HG02981 (cell line): ENCODE results near the gene PBX3.
"Not testable (repeated sequence)": the region's sequence is repeated elsewhere in the genome, so short reads cannot be mapped to it uniquely, and the experiment has no call there.

Source experiments
- ATAC-seq: cut with Tn5 transposase; IDR thresholded peaks from one replicate; pipeline ENCODE4 v1.9.1; 2021; ENCODE audit warnings: mild to moderate bottlenecking, moderate library complexity; ENCODE audit not compliant: unreplicated experiment

PBX3 gene

GRCh38 chr9:125774106-125774505, 26.9 kb downstream of the PBX3 start:
- no peak for ATAC-seq

DNA sequence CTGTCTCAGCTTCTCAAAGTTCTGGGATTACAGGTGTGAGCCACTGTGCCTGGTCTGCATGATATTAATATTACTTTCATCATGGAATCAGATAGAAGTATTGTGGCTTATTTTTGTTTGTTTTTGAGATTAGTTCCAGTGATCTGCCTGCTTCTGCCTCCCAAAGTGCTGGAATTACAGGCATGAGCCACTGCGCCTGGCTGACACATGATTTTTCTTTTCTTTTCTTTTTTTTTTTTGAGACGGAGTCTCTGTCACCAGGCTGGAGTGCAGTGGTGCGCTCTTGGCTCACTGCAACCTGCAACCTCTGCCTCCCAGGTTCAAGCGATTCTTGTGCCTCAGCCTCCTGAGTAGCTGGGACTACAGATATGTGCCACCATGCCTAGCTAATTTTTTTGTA, 29.6 kb downstream of the PBX3 start:
- not testable (repeated sequence) for ATAC-seq

GRCh38 chr9:125778538-125779219, 31.5 kb downstream of the PBX3 start:
- not testable (repeated sequence) for ATAC-seq

DNA sequence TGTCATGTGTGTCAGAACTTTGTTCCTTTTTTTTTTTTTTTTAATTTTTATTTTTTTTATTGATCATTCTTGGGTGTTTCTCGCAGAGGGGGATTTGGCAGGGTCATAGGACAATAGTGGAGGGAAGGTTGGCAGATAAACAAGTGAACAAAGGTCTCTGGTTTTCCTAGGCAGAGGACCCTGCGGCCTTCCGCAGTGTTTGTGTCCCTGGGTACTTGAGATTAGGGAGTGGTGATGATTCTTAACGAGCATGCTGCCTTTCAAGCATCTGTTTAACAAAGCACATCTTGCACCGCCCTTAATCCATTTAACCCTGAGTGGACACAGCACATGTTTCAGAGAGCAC, 32.0 kb downstream of the PBX3 start:
- ATAC-seq = not testable (repeated sequence)

DNA sequence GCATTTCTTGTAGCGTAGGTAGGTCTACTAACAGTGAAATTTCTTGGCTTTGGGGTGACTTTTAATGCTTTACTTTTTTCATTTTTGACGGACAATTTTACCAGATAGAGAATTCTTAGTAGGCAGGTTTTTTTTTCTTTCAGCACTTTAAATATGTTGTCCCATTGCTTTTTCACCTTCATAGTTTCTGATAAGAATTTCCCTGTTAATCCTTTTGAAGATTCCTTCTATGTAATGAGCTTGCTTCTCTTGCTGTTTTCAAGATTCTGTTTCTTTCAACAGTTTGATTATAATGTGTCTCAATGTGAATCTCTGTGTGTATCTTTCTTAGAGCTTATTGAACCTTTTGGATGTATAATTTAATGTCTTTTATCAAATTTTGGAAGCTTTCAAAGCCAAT, 35.5 kb downstream of the PBX3 start:
- no peak for ATAC-seq

GRCh38 chr9:125784286-125785049, 37.3 kb downstream of the PBX3 start:
- no peak for ATAC-seq

GRCh38 chr9:125785248-125785751, 38.1 kb downstream of the PBX3 start:
- ATAC-seq = no peak

DNA sequence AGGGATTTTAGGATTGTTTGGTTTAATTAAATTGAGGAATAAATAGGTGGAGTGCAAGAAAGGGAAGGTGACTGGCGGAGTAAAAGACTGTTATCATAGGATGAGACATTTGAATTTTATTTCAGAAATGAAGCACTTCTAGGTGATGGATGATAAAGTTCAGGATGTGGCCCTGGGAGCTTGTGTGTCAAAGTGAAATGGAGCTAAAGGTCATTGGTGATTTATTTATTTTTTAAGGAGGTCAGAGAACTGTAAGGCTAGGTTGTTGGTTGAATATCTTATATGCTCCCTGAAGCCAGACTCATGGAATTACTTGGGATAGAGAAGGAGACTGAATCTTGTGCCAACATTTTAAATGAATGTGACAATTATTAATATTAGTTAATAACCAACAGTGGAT, 40.5 kb downstream of the PBX3 start:
- ATAC-seq = no peak

DNA sequence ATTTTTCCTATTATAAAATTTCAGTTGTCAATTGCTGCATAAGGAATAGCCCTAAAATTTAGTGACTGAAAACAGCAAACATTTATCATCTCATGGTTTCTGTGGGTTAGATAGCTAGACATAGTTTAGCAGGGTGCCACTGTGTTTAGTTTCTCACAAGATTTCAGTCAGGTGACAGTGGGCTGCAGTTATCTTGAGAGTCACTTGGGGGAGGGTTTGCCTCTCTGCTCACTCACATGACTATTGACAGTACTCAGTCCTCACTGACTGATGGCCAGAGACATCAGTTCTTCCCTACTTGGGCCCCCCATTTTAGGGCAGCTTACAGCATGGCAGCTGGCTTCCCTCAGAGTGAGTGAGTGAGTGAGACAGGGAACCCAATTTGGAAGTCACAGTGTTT, 42.0 kb downstream of the PBX3 start:
- ATAC-seq = no peak

DNA sequence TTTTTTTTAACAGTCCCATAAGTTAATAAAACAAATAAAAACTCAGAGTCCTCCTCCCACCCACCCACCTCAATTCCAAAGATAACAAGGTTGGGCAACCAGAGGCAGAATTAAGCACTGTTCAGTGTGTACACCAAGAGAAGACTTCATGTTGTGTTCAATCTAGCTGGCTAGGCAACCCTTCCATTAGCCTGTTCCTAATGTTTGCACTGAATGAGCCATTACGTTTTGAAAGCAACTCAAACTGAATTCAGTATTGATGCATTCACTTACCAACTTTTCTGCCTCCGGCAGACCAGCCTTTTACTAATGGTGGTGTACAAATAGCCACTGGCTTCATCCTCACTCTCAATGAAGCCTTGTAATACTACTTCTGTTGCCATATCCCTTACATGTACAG, 47.5 kb downstream of the PBX3 start:
- ATAC-seq = no peak

- no peak for ATAC-seq
Observed at GRCh38 chr9:125795970-125796596, 48.9 kb downstream of the PBX3 start.

GRCh38 chr9:125797930-125798329, 50.8 kb downstream of the PBX3 start:
- no peak for ATAC-seq

DNA sequence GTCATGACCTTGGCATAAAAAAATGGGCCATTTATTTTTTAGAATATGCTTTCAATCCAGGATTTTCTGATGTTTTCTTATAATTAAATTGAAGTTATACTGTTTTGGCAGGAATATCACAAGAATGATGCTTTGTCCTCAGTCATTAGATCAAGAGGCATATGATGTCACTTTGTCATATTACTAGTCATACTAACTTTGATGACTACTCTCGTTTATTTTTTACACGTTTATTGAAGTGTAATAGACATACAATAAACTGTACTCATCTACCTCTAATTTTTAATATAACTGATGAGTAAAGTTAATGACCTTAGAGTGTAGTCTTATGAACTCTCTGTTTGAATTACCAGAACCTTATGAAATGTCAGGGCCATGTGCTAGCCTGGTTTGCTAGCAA, 56.4 kb downstream of the PBX3 start:
- no peak for ATAC-seq

DNA sequence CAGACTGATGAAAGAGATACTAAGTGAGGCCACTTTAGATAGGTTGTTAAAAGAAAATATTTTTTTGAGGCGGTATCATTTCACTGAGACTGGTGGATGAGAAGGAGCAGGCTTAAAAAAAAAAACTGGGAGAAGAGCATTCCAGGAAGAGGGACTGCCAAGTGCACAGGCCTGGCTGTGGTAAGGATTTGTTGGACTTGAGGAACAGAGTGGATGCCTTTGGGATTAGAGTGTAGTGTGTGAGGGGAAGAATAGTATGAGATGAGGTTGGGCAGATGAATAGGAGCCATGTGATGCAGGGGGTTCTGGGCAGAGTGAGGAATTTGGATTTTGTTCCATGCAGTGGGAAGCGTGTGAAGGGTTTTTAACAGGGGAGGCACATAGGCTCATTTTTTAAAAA, 57.9 kb downstream of the PBX3 start:
- no peak for ATAC-seq

- ATAC-seq = no peak
Observed at GRCh38 chr9:125805586-125805985, 58.4 kb downstream of the PBX3 start.

- no peak for ATAC-seq
Observed at GRCh38 chr9:125807079-125807478, 59.9 kb downstream of the PBX3 start.

DNA sequence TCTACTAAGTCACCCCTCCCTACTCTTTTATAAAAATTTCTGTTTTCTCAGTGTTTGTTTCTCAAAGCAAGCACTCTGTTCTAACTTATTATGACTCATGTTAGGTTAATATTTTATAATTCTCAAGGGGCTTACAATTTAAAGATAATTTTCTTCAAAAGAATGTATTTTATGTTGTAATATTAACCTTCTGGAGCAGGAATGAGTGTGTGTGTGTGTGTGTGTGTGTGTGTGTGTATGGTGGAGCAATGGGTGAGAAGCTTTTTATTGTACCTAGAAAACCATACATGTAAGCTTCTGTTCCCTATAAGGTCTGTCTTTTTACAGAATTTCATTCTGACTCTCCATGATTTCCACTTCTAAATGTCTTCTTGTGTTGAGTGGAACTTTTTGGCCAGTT, 63.0 kb downstream of the PBX3 start:
- ATAC-seq = no peak

- no peak for ATAC-seq
Observed at GRCh38 chr9:125811002-125811401, 63.8 kb downstream of the PBX3 start.

- no peak for ATAC-seq
Observed at GRCh38 chr9:125812403-125812802, 65.2 kb downstream of the PBX3 start.

GRCh38 chr9:125815568-125815967, 68.4 kb downstream of the PBX3 start:
- ATAC-seq = no peak

GRCh38 chr9:125816321-125816720, 69.1 kb downstream of the PBX3 start:
- ATAC-seq = no peak
